GM23338 (cell line): ENCODE results near the gene CCDC106. TPM values are rescaled to one million over a fixed set of nuclear protein-coding genes. Genes with fewer than 3 reads are reported as not detected.

Source experiments
- CREB1 ChIP-seq: fragments of 250-450 bp; sonication (Bioruptor Pico); IDR thresholded peaks from 2 replicates; pipeline ENCODE4 v1.5.0; 2020; ENCODE audit warnings: low read depth, mild to moderate bottlenecking, moderate library complexity
- EZH2phosphoT487 ChIP-seq: fragments of 200-600 bp; sonication (generic); IDR thresholded peaks from one replicate; pipeline ENCODE4 v1.8.1; 2018; ENCODE audit warnings: antibody characterized with exemption; ENCODE audit not compliant: unreplicated experiment
- JUNB ChIP-seq: IDR thresholded peaks from one replicate; pipeline ENCODE4 v1.6.1; 2016; ENCODE audit warnings: antibody characterized with exemption; ENCODE audit not compliant: unreplicated experiment
- NANOG ChIP-seq: IDR thresholded peaks from 2 replicates; pipeline ENCODE4 v1.6.1; 2016; ENCODE audit warnings: antibody characterized with exemption, borderline replicate concordance
- POLR2AphosphoS5 ChIP-seq: IDR thresholded peaks from 2 replicates; pipeline ENCODE4 v1.6.1; 2016; ENCODE audit warnings: antibody characterized with exemption, low read depth
- ZNF114 ChIP-seq: fragments of 250-450 bp; sonication (Bioruptor Pico); IDR thresholded peaks from 2 replicates; pipeline ENCODE4 v1.5.0; 2020; ENCODE audit warnings: mild to moderate bottlenecking, moderate library complexity
- ZNF331 ChIP-seq: fragments of 250-450 bp; sonication (Bioruptor Pico); IDR thresholded peaks from 2 replicates; pipeline ENCODE4 v1.5.0; 2020; ENCODE audit warnings: low read depth, mild to moderate bottlenecking, moderate library complexity
- polyA plus RNA-seq: library from polyadenylated mRNA; unstranded; fragments of >200 nt; fragmentation: Nextera tagmentation; extraction: Ambion mirVana; gene quantifications from 2 replicates; pipeline ENCODE4 v1.2.1, GENCODE V29; 2016
- total RNA-seq: library from RNA; depleted of rRNA; stranded (reverse); fragments of >200 nt; shearing (Covaris generic); gene quantifications from 2 replicates; pipeline ENCODE4 v1.2.3, GENCODE V29; 2014
- TF ChIP-seq, protein P1 (sequence below): fragments of 250-450 bp; sonication (Bioruptor Pico); IDR thresholded peaks from 2 replicates; pipeline ENCODE4 v1.5.0; 2020; ENCODE audit warnings: mild to moderate bottlenecking, moderate library complexity
- TF ChIP-seq, protein P2 (sequence below): IDR thresholded peaks from 2 replicates; pipeline ENCODE4 v1.6.1; 2016; ENCODE audit warnings: antibody characterized with exemption
- TF ChIP-seq, protein P3 (sequence below), 2 experiments: fragments of 200-600 bp in 1 of 2; sonication (generic) in 1 of 2; conservative IDR thresholded peaks; 2 replicates each; pipeline versions ENCODE4 v1.5.1 to v1.6.1; 2016 to 2017; ENCODE audit warnings: antibody characterized with exemption in 2 of 2, low read depth in 2 of 2, mild to moderate bottlenecking in 2 of 2, moderate library complexity in 1 of 2

Gene CCDC106
- total and polyA plus RNA-seq, 2 experiments from 2014 or later: 12.0 to 17.6 TPM

- TF ChIP-seq, protein P1, sequence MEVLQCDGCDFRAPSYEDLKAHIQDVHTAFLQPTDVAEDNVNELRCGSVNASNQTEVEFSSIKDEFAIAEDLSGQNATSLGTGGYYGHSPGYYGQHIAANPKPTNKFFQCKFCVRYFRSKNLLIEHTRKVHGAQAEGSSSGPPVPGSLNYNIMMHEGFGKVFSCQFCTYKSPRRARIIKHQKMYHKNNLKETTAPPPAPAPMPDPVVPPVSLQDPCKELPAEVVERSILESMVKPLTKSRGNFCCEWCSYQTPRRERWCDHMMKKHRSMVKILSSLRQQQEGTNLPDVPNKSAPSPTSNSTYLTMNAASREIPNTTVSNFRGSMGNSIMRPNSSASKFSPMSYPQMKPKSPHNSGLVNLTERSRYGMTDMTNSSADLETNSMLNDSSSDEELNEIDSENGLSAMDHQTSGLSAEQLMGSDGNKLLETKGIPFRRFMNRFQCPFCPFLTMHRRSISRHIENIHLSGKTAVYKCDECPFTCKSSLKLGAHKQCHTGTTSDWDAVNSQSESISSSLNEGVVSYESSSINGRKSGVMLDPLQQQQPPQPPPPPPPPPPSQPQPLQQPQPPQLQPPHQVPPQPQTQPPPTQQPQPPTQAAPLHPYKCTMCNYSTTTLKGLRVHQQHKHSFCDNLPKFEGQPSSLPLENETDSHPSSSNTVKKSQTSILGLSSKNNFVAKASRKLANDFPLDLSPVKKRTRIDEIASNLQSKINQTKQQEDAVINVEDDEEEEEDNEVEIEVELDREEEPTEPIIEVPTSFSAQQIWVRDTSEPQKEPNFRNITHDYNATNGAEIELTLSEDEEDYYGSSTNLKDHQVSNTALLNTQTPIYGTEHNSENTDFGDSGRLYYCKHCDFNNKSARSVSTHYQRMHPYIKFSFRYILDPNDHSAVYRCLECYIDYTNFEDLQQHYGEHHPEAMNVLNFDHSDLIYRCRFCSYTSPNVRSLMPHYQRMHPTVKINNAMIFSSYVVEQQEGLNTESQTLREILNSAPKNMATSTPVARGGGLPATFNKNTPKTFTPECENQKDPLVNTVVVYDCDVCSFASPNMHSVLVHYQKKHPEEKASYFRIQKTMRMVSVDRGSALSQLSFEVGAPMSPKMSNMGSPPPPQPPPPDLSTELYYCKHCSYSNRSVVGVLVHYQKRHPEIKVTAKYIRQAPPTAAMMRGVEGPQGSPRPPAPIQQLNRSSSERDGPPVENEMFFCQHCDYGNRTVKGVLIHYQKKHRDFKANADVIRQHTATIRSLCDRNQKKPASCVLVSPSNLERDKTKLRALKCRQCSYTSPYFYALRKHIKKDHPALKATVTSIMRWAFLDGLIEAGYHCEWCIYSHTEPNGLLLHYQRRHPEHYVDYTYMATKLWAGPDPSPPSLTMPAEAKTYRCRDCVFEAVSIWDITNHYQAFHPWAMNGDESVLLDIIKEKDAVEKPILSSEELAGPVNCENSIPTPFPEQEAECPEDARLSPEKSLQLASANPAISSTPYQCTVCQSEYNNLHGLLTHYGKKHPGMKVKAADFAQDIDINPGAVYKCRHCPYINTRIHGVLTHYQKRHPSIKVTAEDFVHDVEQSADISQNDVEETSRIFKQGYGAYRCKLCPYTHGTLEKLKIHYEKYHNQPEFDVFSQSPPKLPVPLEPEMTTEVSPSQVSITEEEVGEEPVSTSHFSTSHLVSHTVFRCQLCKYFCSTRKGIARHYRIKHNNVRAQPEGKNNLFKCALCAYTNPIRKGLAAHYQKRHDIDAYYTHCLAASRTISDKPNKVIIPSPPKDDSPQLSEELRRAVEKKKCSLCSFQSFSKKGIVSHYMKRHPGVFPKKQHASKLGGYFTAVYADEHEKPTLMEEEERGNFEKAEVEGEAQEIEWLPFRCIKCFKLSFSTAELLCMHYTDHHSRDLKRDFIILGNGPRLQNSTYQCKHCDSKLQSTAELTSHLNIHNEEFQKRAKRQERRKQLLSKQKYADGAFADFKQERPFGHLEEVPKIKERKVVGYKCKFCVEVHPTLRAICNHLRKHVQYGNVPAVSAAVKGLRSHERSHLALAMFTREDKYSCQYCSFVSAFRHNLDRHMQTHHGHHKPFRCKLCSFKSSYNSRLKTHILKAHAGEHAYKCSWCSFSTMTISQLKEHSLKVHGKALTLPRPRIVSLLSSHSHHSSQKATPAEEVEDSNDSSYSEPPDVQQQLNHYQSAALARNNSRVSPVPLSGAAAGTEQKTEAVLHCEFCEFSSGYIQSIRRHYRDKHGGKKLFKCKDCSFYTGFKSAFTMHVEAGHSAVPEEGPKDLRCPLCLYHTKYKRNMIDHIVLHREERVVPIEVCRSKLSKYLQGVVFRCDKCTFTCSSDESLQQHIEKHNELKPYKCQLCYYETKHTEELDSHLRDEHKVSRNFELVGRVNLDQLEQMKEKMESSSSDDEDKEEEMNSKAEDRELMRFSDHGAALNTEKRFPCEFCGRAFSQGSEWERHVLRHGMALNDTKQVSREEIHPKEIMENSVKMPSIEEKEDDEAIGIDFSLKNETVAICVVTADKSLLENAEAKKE (CRISPR knock-in tag): no peak
- TF ChIP-seq JUNB: no peak
- TF ChIP-seq ZNF331: no peak
- no peak for TF ChIP-seq POLR2AphosphoS5
- TF ChIP-seq, protein P2, sequence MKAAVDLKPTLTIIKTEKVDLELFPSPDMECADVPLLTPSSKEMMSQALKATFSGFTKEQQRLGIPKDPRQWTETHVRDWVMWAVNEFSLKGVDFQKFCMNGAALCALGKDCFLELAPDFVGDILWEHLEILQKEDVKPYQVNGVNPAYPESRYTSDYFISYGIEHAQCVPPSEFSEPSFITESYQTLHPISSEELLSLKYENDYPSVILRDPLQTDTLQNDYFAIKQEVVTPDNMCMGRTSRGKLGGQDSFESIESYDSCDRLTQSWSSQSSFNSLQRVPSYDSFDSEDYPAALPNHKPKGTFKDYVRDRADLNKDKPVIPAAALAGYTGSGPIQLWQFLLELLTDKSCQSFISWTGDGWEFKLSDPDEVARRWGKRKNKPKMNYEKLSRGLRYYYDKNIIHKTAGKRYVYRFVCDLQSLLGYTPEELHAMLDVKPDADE: no peak
- TF ChIP-seq, protein P3, sequence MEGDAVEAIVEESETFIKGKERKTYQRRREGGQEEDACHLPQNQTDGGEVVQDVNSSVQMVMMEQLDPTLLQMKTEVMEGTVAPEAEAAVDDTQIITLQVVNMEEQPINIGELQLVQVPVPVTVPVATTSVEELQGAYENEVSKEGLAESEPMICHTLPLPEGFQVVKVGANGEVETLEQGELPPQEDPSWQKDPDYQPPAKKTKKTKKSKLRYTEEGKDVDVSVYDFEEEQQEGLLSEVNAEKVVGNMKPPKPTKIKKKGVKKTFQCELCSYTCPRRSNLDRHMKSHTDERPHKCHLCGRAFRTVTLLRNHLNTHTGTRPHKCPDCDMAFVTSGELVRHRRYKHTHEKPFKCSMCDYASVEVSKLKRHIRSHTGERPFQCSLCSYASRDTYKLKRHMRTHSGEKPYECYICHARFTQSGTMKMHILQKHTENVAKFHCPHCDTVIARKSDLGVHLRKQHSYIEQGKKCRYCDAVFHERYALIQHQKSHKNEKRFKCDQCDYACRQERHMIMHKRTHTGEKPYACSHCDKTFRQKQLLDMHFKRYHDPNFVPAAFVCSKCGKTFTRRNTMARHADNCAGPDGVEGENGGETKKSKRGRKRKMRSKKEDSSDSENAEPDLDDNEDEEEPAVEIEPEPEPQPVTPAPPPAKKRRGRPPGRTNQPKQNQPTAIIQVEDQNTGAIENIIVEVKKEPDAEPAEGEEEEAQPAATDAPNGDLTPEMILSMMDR (conservative IDR thresholded peaks at IDR 0.05; ENCODE audit: low read depth in 2 of 2): no peak
- no peak for TF ChIP-seq EZH2phosphoT487
- TF ChIP-seq CREB1 (CRISPR knock-in tag): no peak
- no peak for TF ChIP-seq NANOG
- TF ChIP-seq ZNF114 (CRISPR knock-in tag): no peak
Observed at GRCh38 chr19:55666343-55667005, 18.5 kb downstream of the CCDC106 start (continued).
